ENCODE results near the gene GABRD. TPM values are rescaled to one million over a fixed set of nuclear protein-coding genes. Genes with fewer than 3 reads are reported as not detected.

The GABRD gene
- total RNA-seq, 3 donors from 2014 or later = not detected

DNA sequence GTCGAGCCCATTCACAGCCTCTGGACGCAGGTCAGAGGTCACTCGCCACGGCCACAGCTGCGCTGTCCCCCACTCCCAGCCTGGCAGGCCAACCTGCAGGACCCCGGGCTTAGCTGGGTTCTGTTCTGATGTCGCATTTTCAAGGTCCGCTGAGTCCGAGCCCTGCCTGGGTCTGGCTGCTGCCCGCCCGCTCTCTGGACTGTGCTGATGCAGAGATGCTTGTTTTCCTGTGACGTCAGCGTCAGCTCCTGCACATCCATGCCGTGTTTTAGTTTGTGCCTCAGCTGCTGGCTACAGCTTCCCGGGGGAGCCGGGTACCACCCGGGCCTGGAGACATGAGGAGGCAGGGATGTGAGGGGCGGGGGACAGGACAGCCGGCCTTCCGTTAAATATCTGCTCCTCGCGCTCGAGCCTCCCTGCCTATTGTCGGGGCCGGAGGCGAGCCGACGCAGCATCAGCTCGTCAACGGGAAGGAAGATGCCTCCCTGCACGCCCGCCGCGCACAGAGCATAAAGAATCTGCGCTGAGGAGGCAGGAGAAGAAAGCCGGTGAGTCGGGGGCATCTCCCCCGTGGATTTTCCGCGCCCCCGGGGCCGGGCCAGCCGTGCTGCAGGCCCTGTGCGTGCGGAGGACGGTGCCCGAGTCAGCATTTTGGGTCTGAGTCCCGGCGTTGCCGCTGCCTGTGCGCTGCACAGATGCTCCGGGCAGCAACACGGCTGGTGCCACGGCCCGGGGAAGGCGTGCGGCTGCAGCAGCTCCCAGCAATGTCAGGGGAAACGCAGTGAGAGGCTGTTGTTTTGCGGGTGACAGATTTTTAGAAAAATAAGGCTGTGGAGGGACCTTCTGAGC is 54.5 kb downstream of the GABRD start:
- peaks cover 18% of the 10 kb centered on the region for H3K9me3 Mint-ChIP-seq
- DNase-seq (no peak), ATAC-seq (no peak)
- H3K27me3 Mint-ChIP-seq (ENCODE audit: low read depth) = no peaks in the 10 kb centered on the region
- H3K36me3 Mint-ChIP-seq (ENCODE audit: insufficient read depth) = peaks cover 29% of the 10 kb centered on the region
- H3K4me1 Mint-ChIP-seq (ENCODE audit: low read depth) = peaks cover 5% of the 10 kb centered on the region
- no peak overlapping the region for H3K4me3 Mint-ChIP-seq

DNA sequence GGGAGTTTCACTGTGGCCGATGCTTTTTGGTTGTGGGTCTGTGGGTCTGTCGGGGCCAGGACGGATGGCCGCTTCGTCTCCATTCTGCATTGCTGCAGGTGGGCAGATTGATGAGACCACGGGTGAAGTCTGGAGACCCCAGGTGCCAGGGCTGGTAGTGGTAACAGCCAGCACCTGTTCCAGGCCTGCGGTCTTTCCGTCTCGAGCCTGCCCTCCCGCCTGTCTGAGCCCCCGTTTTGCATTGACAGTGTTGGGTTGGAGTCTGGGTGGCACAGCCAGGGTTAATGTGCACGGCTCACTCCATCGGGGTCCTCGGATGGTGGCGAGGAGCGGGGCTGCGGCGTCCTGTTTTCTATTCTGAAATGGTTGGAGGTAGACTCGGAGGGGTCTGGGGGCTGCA is 55.3 kb downstream of the GABRD start:
- no peaks in the 10 kb centered on the region for H3K27me3 Mint-ChIP-seq (ENCODE audit: low read depth)
- no peak for ATAC-seq
- peaks cover 20% of the 10 kb centered on the region for H3K9me3 Mint-ChIP-seq
- peaks cover 5% of the 10 kb centered on the region for H3K4me1 Mint-ChIP-seq (ENCODE audit: low read depth)
- H3K36me3 Mint-ChIP-seq (ENCODE audit: insufficient read depth) = peaks cover 31% of the 10 kb centered on the region
- no peak for DNase-seq
- H3K4me3 Mint-ChIP-seq = no peak overlapping the region

DNA sequence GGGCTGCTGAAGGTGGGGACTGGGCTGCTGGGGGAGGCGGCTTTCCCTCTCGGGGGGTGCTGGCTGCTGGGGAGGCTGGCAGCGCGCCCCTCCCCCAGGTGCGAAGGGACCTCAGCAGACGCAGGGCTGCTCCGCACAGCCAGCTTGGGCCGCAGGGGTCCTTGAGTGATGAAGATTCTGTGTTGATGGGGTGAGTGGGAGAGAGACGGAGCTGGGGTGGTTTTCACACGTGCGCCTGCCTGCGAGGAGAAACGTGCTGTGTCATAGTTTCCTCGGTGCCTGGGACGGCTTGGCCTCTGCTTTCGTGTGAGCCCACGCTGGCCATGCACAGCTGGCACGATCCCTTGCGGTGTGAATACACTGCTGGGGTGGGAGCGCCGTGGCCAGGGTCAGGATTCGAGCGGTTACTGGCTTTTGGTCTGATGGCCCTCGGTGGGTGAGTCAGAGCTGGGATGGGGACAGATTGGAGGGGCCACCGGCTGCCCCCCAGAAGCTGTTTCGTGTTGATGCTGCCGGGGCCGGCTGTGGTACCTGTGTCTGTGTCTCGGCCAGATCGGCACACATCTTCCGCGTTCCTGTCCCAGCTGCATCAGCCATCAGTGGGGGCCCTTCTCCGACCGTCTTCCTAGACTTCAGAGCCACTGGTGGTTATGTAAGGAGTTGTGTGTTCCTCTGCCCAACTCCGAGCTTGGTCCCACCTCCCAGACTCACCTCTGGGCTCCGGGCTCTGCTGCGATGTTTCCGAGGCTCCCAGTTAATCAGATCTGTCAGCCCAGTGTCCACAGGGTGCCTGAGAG is 56.0 kb downstream of the GABRD start:
- H3K36me3 Mint-ChIP-seq (ENCODE audit: insufficient read depth) = peaks cover 33% of the 10 kb centered on the region
- peaks cover 5% of the 10 kb centered on the region for H3K4me1 Mint-ChIP-seq (ENCODE audit: low read depth)
- no peak overlapping the region for H3K4me3 Mint-ChIP-seq
- H3K9me3 Mint-ChIP-seq = peaks cover 20% of the 10 kb centered on the region
- DNase-seq = no peak
- no peak for ATAC-seq
- H3K27me3 Mint-ChIP-seq (ENCODE audit: low read depth) = no peaks in the 10 kb centered on the region

DNA sequence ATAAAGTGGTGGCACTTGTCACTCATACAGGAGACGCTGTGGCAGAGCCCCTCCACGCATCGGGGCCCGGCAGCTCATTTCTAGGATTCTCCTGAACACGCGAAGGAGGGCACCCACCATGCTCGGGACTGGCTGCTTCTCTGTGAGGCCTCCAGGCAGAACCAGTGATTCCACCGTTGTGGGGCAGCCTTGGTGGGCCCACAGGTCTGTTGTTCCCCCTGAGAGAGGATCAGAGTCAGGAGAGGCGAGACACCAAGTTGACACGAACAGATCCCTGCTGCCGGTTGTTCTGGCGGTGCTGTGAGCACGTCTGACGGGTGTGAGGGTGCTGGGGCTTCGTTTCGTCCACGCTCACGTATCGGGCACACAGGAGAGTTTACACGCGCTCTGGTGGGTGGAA is 57.7 kb downstream of the GABRD start:
- ATAC-seq = no peak
- peaks cover 33% of the 10 kb centered on the region for H3K36me3 Mint-ChIP-seq (ENCODE audit: insufficient read depth)
- H3K4me1 Mint-ChIP-seq (ENCODE audit: low read depth) = peaks cover 4% of the 10 kb centered on the region
- peaks cover 20% of the 10 kb centered on the region for H3K9me3 Mint-ChIP-seq
- no peaks in the 10 kb centered on the region for H3K27me3 Mint-ChIP-seq (ENCODE audit: low read depth)
- no peak overlapping the region for H3K4me3 Mint-ChIP-seq
- DNase-seq = no peak

DNA sequence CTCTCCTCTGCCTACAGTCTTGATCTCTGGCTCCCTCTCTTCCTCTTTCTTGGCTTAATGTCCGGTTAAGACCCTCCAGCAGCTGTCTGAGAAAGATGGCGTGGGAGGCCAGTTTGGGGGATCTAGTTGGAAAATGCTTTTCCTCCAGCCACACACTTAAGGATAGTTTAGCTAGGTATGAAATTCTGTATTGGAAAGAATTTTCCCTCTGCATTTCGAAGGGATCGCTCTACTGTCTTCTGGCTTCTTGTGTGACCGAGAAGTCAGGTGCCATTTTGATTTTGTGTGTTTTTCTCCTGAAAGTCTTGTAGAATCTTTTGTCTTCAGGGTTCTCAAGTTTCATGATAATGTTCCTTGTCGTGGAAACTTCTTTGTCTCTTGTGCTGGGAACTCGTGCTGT is 59.0 kb downstream of the GABRD start:
- Mint-ChIP-seq H3K27me3 (ENCODE audit: low read depth) (no peaks in the 10 kb centered on the region), H3K36me3 (ENCODE audit: insufficient read depth) (peaks cover 36% of the 10 kb centered on the region), H3K4me3 (no peak overlapping the region), H3K4me1 (ENCODE audit: low read depth) (no peaks in the 10 kb centered on the region), H3K9me3 (peaks cover 20% of the 10 kb centered on the region)
- DNase-seq = no peak
- no peak for ATAC-seq

DNA sequence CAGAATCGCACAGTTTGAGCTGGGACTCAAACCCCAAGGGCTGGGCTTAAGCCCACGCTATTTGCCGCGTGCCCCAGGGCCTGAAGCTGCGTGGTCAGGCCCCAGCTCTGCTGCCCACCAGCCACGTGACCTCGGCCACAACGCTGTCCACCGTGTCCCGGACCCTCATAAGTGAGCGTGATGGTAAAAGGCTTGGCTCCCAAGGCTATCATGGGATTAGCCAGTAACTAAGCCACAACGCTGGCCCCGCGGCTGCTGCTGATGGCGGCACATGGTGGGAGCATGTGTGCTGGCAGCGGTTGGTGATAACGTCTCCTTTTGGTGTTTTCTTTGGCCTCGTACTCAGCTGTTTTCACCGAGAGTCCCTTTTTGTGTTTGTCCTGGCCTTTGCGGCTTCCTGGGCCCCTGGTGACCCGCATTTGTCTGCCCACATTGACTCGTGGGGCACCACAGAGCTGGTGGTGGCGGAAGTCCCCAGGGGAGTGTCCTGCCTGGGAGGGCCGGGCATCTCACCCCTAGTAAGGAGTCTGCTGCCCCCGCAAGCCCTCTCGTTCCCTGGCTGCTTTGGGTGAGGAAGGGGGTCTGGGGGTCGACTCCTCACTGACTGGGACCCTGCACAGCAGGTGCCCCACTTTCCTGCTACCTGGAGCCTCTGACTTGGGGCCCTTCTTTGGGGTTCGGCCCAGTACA is 60.4 kb downstream of the GABRD start:
- Mint-ChIP-seq H3K9me3 (peaks cover 20% of the 10 kb centered on the region), H3K27me3 (ENCODE audit: low read depth) (no peaks in the 10 kb centered on the region), H3K36me3 (ENCODE audit: insufficient read depth) (peaks cover 32% of the 10 kb centered on the region), H3K4me1 (ENCODE audit: low read depth) (no peaks in the 10 kb centered on the region), H3K4me3 (no peak overlapping the region)
- ATAC-seq = no peak
- DNase-seq = no peak

DNA sequence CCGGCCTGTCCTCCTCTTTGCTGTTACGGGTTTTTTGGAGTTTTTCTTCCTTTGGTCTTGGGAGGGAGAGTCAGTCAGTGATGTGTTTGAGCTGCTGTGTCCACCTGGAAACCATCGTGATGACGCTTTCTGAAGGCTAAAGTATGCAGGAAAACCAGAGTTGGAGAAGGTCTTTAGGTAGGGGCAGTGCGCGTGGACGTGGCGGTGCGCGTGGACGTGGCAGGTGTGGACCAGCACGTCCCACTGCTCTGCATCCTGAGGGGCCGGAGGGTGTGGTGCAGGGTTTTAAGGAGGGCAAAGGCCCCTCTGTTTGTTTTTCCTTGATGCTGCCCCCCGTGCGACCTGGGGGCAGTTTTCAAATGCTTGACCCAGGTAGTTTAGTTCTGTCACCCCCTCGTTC is 61.0 kb downstream of the GABRD start:
- no peak overlapping the region for H3K4me3 Mint-ChIP-seq
- no peak for ATAC-seq
- H3K36me3 Mint-ChIP-seq (ENCODE audit: insufficient read depth) = peaks cover 32% of the 10 kb centered on the region
- peaks cover 20% of the 10 kb centered on the region for H3K9me3 Mint-ChIP-seq
- H3K4me1 Mint-ChIP-seq (ENCODE audit: low read depth) = no peaks in the 10 kb centered on the region
- H3K27me3 Mint-ChIP-seq (ENCODE audit: low read depth) = no peaks in the 10 kb centered on the region
- no peak for DNase-seq

Other genes starting within 250 kb of the GABRD start
- gene NADK, start 240.9 kb upstream of the GABRD start, total RNA-seq = 100 to 1,000 TPM in 2 of 3 donors, 10 to 100 TPM in 1; 98.7 to 108 (median 106) TPM
- gene GNB1, start 128.3 kb upstream of the GABRD start, total RNA-seq = 100 to 1,000 TPM; 354 to 395 (median 387) TPM
- gene CALML6, start 104.1 kb upstream of the GABRD start, total RNA-seq = under 1 TPM; 0.38 to 0.61 (median 0.51) TPM
- gene TMEM52, start 100.1 kb upstream of the GABRD start, total RNA-seq = 1 to 10 TPM; 2.4 to 3.5 (median 2.5) TPM
- not detected for gene CFAP74, start 15.6 kb upstream of the GABRD start, total RNA-seq
- 10 to 100 TPM; 15.0 to 15.6 (median 15.0) TPM for gene PRKCZ, start 31.1 kb downstream of the GABRD start, total RNA-seq
- gene FAAP20, start 175.4 kb downstream of the GABRD start, total RNA-seq = 10 to 100 TPM; 67.8 to 82.3 (median 69.9) TPM
- 10 to 100 TPM; 43.8 to 45.2 (median 44.7) TPM for gene SKI, start 209.0 kb downstream of the GABRD start, total RNA-seq

Measured in activated T-cell treated with anti-CD3 and anti-CD28 coated beads, Interleukin-2, amount 50 U/mL, for 4 hours (primary cell).